Activated CD8-positive, alpha-beta memory T cell treated with anti-CD3 and anti-CD28 coated beads for 36 hours (primary cell): ENCODE results near the gene ANAPC5. TPM values are rescaled to one million over a fixed set of nuclear protein-coding genes. Genes with fewer than 3 reads are reported as not detected.
"Not testable (repeated sequence)": the region's sequence is repeated elsewhere in the genome, so short reads cannot be mapped to it uniquely, and the experiment has no call there.

Experiments
- CTCF ChIA-PET: fragments of 350-600 bp; sonication (Branson Sonifier 250); formaldehyde crosslinking; loops from one replicate; lab custom pipeline; 2021; ENCODE audit warnings: antibody characterized with exemption; lab: Charles Lee
- POLR2A ChIA-PET: fragments of 350-600 bp; sonication (Branson Sonifier 250); formaldehyde crosslinking; loops from one replicate; lab custom pipeline; 2021; ENCODE audit warnings: antibody characterized with exemption; lab: Charles Lee
- total RNA-seq, 2 experiments: library from RNA; stranded (reverse); gene quantifications; one replicate each; pipeline ENCODE4 v1.2.3, GENCODE V29; 2021

The ANAPC5 gene
- total RNA-seq, 2 experiments from 2014 or later, result 131 to 134 TPM

GRCh38 chr12:121330692-121331091, 21.5 kb downstream of the ANAPC5 start:
- ChIA-PET POLR2A (no interaction called here), CTCF (interaction anchor here (0.6 kb wide), 1 partner anchor 13 kb away, joined by 3 read pairs; no protein-coding TSS in a partner anchor)

- POLR2A ChIA-PET, result no interaction called here
- CTCF ChIA-PET, result no interaction called here
Measured at GRCh38 chr12:121330195-121330594, 22.0 kb downstream of the ANAPC5 start.

- POLR2A ChIA-PET, result interaction anchor here (0.6 kb wide), 1 partner anchor 198 kb away, joined by 3 read pairs; no protein-coding TSS in a partner anchor
- CTCF ChIA-PET, result interaction anchor here (0.9 kb wide), 1 partner anchor 119 kb away, joined by 4 read pairs; no protein-coding TSS in a partner anchor
Measured at GRCh38 chr12:121328620-121329019, 23.6 kb downstream of the ANAPC5 start.

GRCh38 chr12:121326996-121327674, 25.1 kb downstream of the ANAPC5 start:
- CTCF ChIA-PET, result no interaction called here
- POLR2A ChIA-PET, result no interaction called here

- ChIA-PET CTCF (no interaction called here), POLR2A (no interaction called here)
Measured at GRCh38 chr12:121325922-121326396, 26.3 kb downstream of the ANAPC5 start.

GRCh38 chr12:121323908-121324307, 28.3 kb downstream of the ANAPC5 start:
- ChIA-PET CTCF (interaction anchor here (1.0 kb wide), 1 partner anchor 11 kb away, joined by 4 read pairs; no protein-coding TSS in a partner anchor), POLR2A (interaction anchor here (0.6 kb wide), 1 partner anchor 73 kb away, joined by 3 read pairs; no protein-coding TSS in a partner anchor)

- ChIA-PET CTCF (interaction anchor here (0.6 to 1.4 kb wide), 2 partner anchors 23 to 53 kb away, joined by 3 to 4 read pairs; no protein-coding TSS in a partner anchor), POLR2A (no interaction called here)
Measured at GRCh38 chr12:121318121-121318520, 34.1 kb downstream of the ANAPC5 start.

GRCh38 chr12:121314431-121314830, 37.8 kb downstream of the ANAPC5 start:
- CTCF ChIA-PET, result interaction anchor here (1.3 kb wide), 1 partner anchor 128 kb away, joined by 3 read pairs; no protein-coding TSS in a partner anchor
- POLR2A ChIA-PET, result no interaction called here

GRCh38 chr12:121310231-121310630, 42.0 kb downstream of the ANAPC5 start:
- CTCF ChIA-PET, result interaction anchor here (0.6 kb wide), 1 partner anchor 182 kb away, joined by 3 read pairs; no protein-coding TSS in a partner anchor
- POLR2A ChIA-PET, result not testable (repeated sequence)

GRCh38 chr12:121307397-121307796, 44.8 kb downstream of the ANAPC5 start:
- POLR2A ChIA-PET, result interaction anchor here (0.6 kb wide), 1 partner anchor 109 kb away, joined by 3 read pairs; no protein-coding TSS in a partner anchor
- CTCF ChIA-PET, result not testable (repeated sequence)

- CTCF ChIA-PET, result no interaction called here
- POLR2A ChIA-PET, result no interaction called here
Measured at GRCh38 chr12:121304306-121304705, 47.9 kb downstream of the ANAPC5 start.

GRCh38 chr12:121301876-121302275, 50.3 kb downstream of the ANAPC5 start:
- CTCF ChIA-PET, result no interaction called here
- POLR2A ChIA-PET, result no interaction called here

GRCh38 chr12:121300083-121300819, 52.0 kb downstream of the ANAPC5 start:
- CTCF ChIA-PET, result interaction anchor here (0.6 kb wide), 1 partner anchor 241 kb away, joined by 3 read pairs; no protein-coding TSS in a partner anchor
- POLR2A ChIA-PET, result interaction anchor here (0.7 kb wide), 1 partner anchor 1096 kb away, joined by 7 read pairs; no protein-coding TSS in a partner anchor

GRCh38 chr12:121299662-121300061, 52.5 kb downstream of the ANAPC5 start:
- POLR2A ChIA-PET, result interaction anchor here (0.7 kb wide), 1 partner anchor 1096 kb away, joined by 7 read pairs; no protein-coding TSS in a partner anchor
- CTCF ChIA-PET, result interaction anchor here (0.6 kb wide), 1 partner anchor 240 kb away, joined by 3 read pairs; no protein-coding TSS in a partner anchor

GRCh38 chr12:121298411-121298810, 53.8 kb downstream of the ANAPC5 start:
- ChIA-PET CTCF (interaction anchor here (0.7 kb wide), 1 partner anchor 73 kb away, joined by 3 read pairs; no protein-coding TSS in a partner anchor), POLR2A (interaction anchor here (0.7 kb wide), 1 partner anchor 154 kb away, joined by 5 read pairs; no protein-coding TSS in a partner anchor)

GRCh38 chr12:121297435-121297991, 54.7 kb downstream of the ANAPC5 start:
- POLR2A ChIA-PET, result interaction anchor here (0.5 to 1.4 kb wide), 11 partner anchors 11 to 1006 kb away, joined by 3 to 6 read pairs (median 3); partner anchors contain the start of gene RNF34
- CTCF ChIA-PET, result interaction anchor here (0.6 to 0.7 kb wide), 2 partner anchors 72 to 104 kb away, joined by 3 read pairs; no protein-coding TSS in a partner anchor

GRCh38 chr12:121296618-121297434, 55.4 kb downstream of the ANAPC5 start, which contains the start of gene CAMKK2:
CAMKK2 (minus strand) TSS chr12:121296709; CDS start chr12:121274526, 22,183 bp downstream.
- POLR2A ChIA-PET, result interaction anchor here (0.5 to 1.4 kb wide), 10 partner anchors 12 to 1006 kb away, joined by 3 to 6 read pairs (median 3); partner anchors contain the start of gene RNF34
- CTCF ChIA-PET, result no interaction called here
